Astrocyte (in vitro differentiated cells and primary cell): ENCODE results near the gene MS4A10. TPM values are rescaled to one million over a fixed set of nuclear protein-coding genes. Genes with fewer than 3 reads are reported as not detected.
A peak's percentile ranks its signal among the peaks of the same experiment; 100 is the strongest.

Experiments
- DNase-seq: peaks from one replicate; pipeline ENCODE4 v3.0.0-alpha.2; 2010; ENCODE audit warnings: low read depth
- FAIRE-seq: peaks from 2 replicates; lab custom pipeline; 2011; peaks lifted over from hg19 to GRCh38; lab: Jason Lieb, UNC
- H2AFZ ChIP-seq: 2 replicates; pipeline ENCODE4 v1.6.0; 2012; ENCODE audit warnings: low read depth, low read length, inconsistent platforms
- H3K27ac ChIP-seq: 2 replicates; pipeline ENCODE4 v1.5.1; 2011; ENCODE audit warnings: low read depth, low read length, inconsistent platforms
- H3K27me3 ChIP-seq: 2 replicates; pipeline ENCODE4 v1.6.0; 2011; ENCODE audit warnings: low read length, inconsistent platforms; ENCODE audit not compliant: insufficient read depth
- H3K36me3 ChIP-seq: 2 replicates; pipeline ENCODE4 v1.5.1; 2011; ENCODE audit warnings: low read length, inconsistent platforms; ENCODE audit not compliant: insufficient read depth
- H3K4me1 ChIP-seq: 2 replicates; pipeline ENCODE4 v1.5.1; 2011; ENCODE audit warnings: low read length, inconsistent platforms; ENCODE audit not compliant: insufficient read depth
- H3K4me2 ChIP-seq: 2 replicates; pipeline ENCODE4 v1.6.0; 2012; ENCODE audit warnings: low read length, inconsistent platforms
- H3K4me3 ChIP-seq: 2 replicates; pipeline ENCODE4 v1.5.1; 2011; ENCODE audit warnings: low read depth, mild to moderate bottlenecking, low read length, inconsistent platforms; ENCODE audit not compliant: insufficient read depth
- H3K79me2 ChIP-seq: 2 replicates; pipeline ENCODE4 v1.6.0; 2012; ENCODE audit warnings: mild to moderate bottlenecking, low read length, inconsistent platforms; ENCODE audit not compliant: insufficient read depth
- H3K9ac ChIP-seq: 2 replicates; pipeline ENCODE4 v1.6.0; 2012; ENCODE audit warnings: mild to moderate bottlenecking, low read length, inconsistent platforms
- H3K9me3 ChIP-seq: 2 replicates; pipeline ENCODE4 v1.5.1; 2012; ENCODE audit warnings: low read depth, mild to moderate bottlenecking, low read length, inconsistent platforms; ENCODE audit not compliant: insufficient read depth
- H4K20me1 ChIP-seq: 2 replicates; pipeline ENCODE4 v1.6.0; 2012; ENCODE audit warnings: low read length, inconsistent platforms; ENCODE audit not compliant: insufficient read depth
- H3K27ac Mint-ChIP-seq: one replicate; pipeline ENCODE4 v1.8.0; 2021; ENCODE audit warnings: mild to moderate bottlenecking, mixed read lengths; ENCODE audit not compliant: unreplicated experiment
- H3K27me3 Mint-ChIP-seq: one replicate; pipeline ENCODE4 v1.8.0; 2021; ENCODE audit warnings: low read depth, mixed read lengths; ENCODE audit not compliant: unreplicated experiment
- H3K36me3 Mint-ChIP-seq: one replicate; pipeline ENCODE4 v1.8.0; 2021; ENCODE audit warnings: low read depth, mixed read lengths; ENCODE audit not compliant: unreplicated experiment
- H3K4me1 Mint-ChIP-seq: one replicate; pipeline ENCODE4 v1.8.0; 2021; ENCODE audit warnings: low read depth, mixed read lengths; ENCODE audit not compliant: unreplicated experiment
- H3K4me3 Mint-ChIP-seq: one replicate; pipeline ENCODE4 v1.8.0; 2021; ENCODE audit warnings: mild to moderate bottlenecking, moderate library complexity, mixed read lengths; ENCODE audit not compliant: unreplicated experiment
- H3K9me3 Mint-ChIP-seq: one replicate; pipeline ENCODE4 v1.8.0; 2021; ENCODE audit warnings: mild to moderate bottlenecking, mixed read lengths; ENCODE audit not compliant: unreplicated experiment
- CTCF ChIP-seq: IDR thresholded peaks from 2 replicates; pipeline ENCODE4 v1.5.1; 2011; ENCODE audit warnings: low read depth, mild to moderate bottlenecking, inconsistent platforms, low read length, moderate library complexity; ENCODE audit not compliant: insufficient read depth
- EZH2 ChIP-seq: IDR thresholded peaks from 2 replicates; pipeline ENCODE4 v1.6.1; 2012; ENCODE audit warnings: mild to moderate bottlenecking, low read length, inconsistent platforms; ENCODE audit not compliant: insufficient read depth
- total RNA-seq: library from RNA; stranded (reverse); gene quantifications from 2 replicates; pipeline ENCODE4 v1.2.1, GENCODE V29; 2021

The MS4A10 gene
- total RNA-seq, 1 donor from 2014 or later, result not detected

GRCh38 chr11:60766547-60766946, 18.6 kb upstream of the MS4A10 start:
- Mint-ChIP-seq H3K27me3 (peaks cover 5% of the 10 kb centered on the region), H3K4me1 (peaks cover 2% of the 10 kb centered on the region), H3K27ac (no peak overlapping the region), H3K4me3 (no peak overlapping the region), H3K36me3 (no peaks in the 10 kb centered on the region), H3K9me3 (peaks cover 6% of the 10 kb centered on the region)
- no peaks in the 10 kb centered on the region for H4K20me1 ChIP-seq
- no peak for TF ChIP-seq EZH2
- TF ChIP-seq CTCF, result no peak
- H3K27me3 ChIP-seq, result peaks cover 2% of the 10 kb centered on the region
- no peaks in the 10 kb centered on the region for H3K4me1 ChIP-seq
- FAIRE-seq (no peak), DNase-seq (no peak)
- H3K4me2 ChIP-seq, result no peak overlapping the region
- no peak overlapping the region for H3K27ac ChIP-seq
- no peak overlapping the region for H3K9ac ChIP-seq
- H3K79me2 ChIP-seq, result no peaks in the 10 kb centered on the region
- H3K4me3 ChIP-seq, result no peak overlapping the region
- no peaks in the 10 kb centered on the region for H3K36me3 ChIP-seq
- H3K9me3 ChIP-seq, result no peaks in the 10 kb centered on the region
- no peak overlapping the region for H2AFZ ChIP-seq

- Histone ChIP-seq H3K9ac (no peak overlapping the region), H2AFZ (no peak overlapping the region), H3K36me3 (no peaks in the 10 kb centered on the region), H3K27me3 (peaks cover 2% of the 10 kb centered on the region), H3K4me2 (no peak overlapping the region), H3K4me3 (no peak overlapping the region), H3K79me2 (no peaks in the 10 kb centered on the region), H3K27ac (no peak overlapping the region), H4K20me1 (no peaks in the 10 kb centered on the region), H3K9me3 (no peaks in the 10 kb centered on the region), H3K4me1 (no peaks in the 10 kb centered on the region)
- DNase-seq (no peak), FAIRE-seq (no peak)
- TF ChIP-seq EZH2, result no peak
- peak; percentile 16 for TF ChIP-seq CTCF
- no peak overlapping the region for H3K4me3 Mint-ChIP-seq
- H3K27me3 Mint-ChIP-seq, result peaks cover 5% of the 10 kb centered on the region
- peaks cover 4% of the 10 kb centered on the region for H3K4me1 Mint-ChIP-seq
- no peak overlapping the region for H3K27ac Mint-ChIP-seq
- peaks cover 6% of the 10 kb centered on the region for H3K9me3 Mint-ChIP-seq
- no peaks in the 10 kb centered on the region for H3K36me3 Mint-ChIP-seq
Observed at GRCh38 chr11:60767388-60767811, 17.7 kb upstream of the MS4A10 start.

- H3K4me1 Mint-ChIP-seq, result peaks cover 4% of the 10 kb centered on the region
- no peaks in the 10 kb centered on the region for H3K9me3 ChIP-seq
- TF ChIP-seq EZH2 (no peak), CTCF (no peak)
- no peak overlapping the region for H3K27ac ChIP-seq
- no peak overlapping the region for H3K27ac Mint-ChIP-seq
- no peak overlapping the region for H3K4me3 ChIP-seq
- H3K4me3 Mint-ChIP-seq, result no peak overlapping the region
- H3K4me1 ChIP-seq, result no peaks in the 10 kb centered on the region
- FAIRE-seq, result no peak
- H4K20me1 ChIP-seq, result no peaks in the 10 kb centered on the region
- H3K9me3 Mint-ChIP-seq, result peaks cover 6% of the 10 kb centered on the region
- DNase-seq, result no peak
- H2AFZ ChIP-seq, result no peak overlapping the region
- no peak overlapping the region for H3K4me2 ChIP-seq
- H3K27me3 Mint-ChIP-seq, result peaks cover 5% of the 10 kb centered on the region
- no peaks in the 10 kb centered on the region for H3K79me2 ChIP-seq
- H3K27me3 ChIP-seq, result peaks cover 2% of the 10 kb centered on the region
- no peaks in the 10 kb centered on the region for H3K36me3 ChIP-seq
- no peak overlapping the region for H3K9ac ChIP-seq
- H3K36me3 Mint-ChIP-seq, result no peaks in the 10 kb centered on the region
Observed at GRCh38 chr11:60768202-60768601, 16.9 kb upstream of the MS4A10 start.
